HG03108 (cell line): Measurements from ENCODE around the gene KCNQ5.
"Not testable (repeated sequence)": the region's sequence is repeated elsewhere in the genome, so short reads cannot be mapped to it uniquely, and the experiment has no call there.

Experiments used
- ATAC-seq: cut with Tn5 transposase; IDR thresholded peaks from one replicate; pipeline ENCODE4 v1.9.1; 2021; ENCODE audit warnings: moderate library complexity; ENCODE audit not compliant: unreplicated experiment

The KCNQ5 gene

DNA sequence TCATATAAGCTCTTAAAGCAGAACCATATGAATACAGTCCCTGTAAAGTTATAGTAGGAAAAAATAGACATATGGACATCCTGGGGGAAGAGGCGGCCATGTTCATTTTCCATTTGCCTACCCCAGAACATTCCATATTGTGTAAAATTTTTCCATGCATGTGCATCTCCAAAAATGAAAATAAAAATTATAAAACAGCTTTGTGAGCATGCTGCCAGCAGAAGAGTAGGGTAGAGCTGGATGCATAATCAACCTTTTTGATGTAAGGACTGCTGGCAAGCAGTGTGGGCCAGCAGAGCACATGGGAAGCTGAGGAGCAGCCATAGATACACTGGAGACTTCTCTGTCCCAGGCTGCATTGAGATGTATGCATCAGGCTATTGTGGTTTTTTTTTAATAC, 271.0 kb downstream of the KCNQ5 start:
- ATAC-seq: no peak

GRCh38 chr6:72894091-72894490, 272.2 kb downstream of the KCNQ5 start:
- ATAC-seq: no peak

DNA sequence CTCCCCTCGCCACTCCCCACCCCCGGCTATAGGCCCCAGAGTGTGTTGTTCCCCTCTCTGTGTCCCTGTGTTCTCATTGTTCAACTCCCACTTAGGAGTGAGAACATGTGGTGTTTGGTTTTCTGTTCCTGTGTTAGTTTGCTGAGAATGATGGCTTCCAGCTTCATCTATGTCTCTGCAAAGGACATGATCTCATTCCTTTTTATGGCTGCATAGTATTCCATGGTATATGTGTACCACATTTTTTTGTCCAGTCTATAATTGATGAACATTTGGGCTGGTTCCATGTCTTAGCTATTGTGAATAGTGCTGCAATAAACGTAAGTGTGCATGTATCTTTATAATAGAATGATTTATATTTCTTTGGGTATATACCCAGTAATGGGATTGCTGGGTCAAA, 276.4 kb downstream of the KCNQ5 start:
- not testable (repeated sequence) for ATAC-seq

- no peak for ATAC-seq
Measured at GRCh38 chr6:72905705-72906478, 284.0 kb downstream of the KCNQ5 start.

DNA sequence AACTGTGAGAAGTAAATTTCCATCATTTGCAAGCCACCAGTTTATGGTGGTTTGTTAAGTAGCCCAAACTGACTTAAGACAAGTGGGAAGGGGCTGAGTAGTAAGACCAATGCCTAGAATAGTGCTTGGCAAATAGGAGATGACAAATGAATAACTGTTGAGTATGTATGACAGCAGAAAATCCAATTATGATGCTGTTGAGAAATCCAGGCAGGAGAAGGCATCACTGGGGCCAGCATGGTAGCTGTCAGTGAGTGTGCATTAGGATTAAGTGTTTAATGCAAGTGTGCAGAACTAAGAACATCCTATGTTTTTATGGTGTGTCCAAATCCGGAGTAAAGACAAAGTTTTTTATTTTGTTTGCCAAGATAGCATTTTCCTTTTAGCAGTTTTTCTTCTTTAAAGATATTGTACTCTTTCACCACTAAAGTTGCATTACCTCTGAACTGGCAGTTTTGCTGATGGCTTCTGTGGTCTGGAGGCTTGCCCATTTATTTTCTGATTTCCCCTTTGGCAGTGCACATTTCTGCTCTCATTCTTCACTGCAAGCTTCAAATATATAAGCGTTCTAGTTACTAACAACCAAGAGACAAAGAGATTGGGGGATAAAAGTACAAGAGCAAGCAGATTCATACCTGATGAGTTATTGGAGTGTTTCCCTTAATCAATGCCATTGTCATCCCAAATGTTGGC, 289.7 kb downstream of the KCNQ5 start:
- ATAC-seq: no peak

GRCh38 chr6:72913797-72914196, 291.9 kb downstream of the KCNQ5 start:
- ATAC-seq: no peak

DNA sequence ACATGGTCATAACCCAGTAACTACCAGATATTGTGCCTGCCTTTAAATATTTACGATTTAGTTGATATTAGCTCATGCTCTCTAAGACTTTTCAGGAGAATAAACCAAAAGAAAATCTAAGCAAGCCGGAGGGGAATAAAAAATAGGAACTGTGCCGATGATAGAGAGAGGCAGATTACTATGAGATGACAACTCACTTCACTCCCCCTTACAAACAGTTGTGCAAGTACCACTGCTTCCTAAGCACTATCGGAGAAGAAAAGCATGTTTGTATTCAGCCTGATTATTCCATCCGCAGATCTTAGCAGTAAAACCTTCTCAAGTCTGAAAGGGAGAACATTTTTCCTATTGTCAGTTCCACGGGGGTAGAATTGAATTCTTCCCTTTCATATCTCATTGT, 294.4 kb downstream of the KCNQ5 start:
- no peak for ATAC-seq

GRCh38 chr6:72916906-72917305, 295.0 kb downstream of the KCNQ5 start:
- ATAC-seq: no peak

GRCh38 chr6:72922401-72922800, 300.5 kb downstream of the KCNQ5 start:
- no peak for ATAC-seq

- ATAC-seq: no peak
Measured at GRCh38 chr6:72925136-72925535, 303.3 kb downstream of the KCNQ5 start.

DNA sequence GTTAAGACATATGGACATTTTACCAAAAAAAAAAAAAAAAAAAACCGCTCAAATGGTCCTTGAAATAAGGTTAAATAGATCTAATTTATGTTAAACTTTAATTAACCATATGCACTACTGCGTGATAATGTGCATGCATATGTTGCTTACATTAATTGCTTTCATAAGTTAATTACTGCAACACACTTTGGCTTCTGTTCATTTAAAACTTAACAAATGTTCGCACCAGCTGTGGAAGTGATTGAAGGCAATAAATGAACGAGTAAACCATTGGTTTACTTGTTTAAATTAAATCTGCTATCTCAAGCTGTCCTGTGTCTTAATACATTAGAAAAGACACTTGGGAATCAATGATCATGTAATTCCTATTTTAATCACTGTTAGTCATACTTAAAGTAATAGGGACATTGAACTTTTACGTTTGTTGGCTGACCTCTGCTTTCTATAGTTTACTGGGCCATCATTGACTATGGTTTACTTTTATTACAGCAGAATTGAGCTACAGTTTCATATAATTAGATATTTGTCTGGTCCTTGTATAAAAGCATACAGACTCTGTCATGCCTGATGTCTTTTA, 308.8 kb downstream of the KCNQ5 start:
- no peak for ATAC-seq

DNA sequence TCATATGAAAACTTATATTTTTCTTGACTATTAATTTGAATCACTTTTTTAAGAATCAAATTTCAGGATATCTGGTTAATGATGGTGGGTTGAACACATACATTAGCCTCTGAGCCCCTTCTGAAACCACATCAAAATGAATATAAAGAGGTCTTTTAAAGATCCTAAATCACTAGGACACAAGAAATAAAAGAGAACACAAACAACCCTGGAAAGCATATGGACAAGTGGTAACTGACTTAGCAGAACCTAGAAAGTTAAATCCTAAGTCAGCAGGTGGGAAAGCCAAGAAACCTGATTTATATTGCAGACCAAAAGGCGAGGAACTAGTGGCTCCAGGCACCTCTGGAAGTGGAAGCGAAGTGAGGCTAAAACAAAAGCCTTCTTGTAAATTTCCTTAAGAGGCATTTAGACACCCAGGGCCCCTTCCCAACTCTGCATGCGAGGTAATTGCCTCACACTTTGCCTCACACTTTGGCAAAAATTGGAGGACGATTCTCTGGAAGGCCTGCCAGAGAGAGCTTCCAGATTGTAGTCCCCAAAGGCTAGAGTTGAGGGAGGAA, 309.5 kb downstream of the KCNQ5 start:
- no peak for ATAC-seq

DNA sequence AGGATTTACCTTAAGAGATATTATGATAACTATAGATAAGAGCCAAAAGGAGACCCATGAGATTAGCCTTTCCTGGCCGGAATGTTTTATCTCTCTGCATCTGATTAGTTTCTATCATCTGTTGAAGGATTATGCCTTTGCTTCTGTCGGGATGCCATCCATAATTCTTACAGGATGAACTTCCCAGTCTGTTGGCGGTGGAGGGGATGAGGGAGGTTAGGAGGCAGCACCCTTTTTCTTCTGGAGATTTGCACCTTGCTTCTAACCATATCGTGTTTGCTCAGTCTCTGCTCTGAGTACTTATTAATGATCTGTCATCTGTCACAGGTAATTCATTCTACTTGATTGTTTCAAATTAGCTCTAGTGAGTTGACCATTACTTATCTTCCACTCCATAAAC, 311.4 kb downstream of the KCNQ5 start:
- no peak for ATAC-seq

- no peak for ATAC-seq
Measured at GRCh38 chr6:72936766-72937559, 315.1 kb downstream of the KCNQ5 start.

GRCh38 chr6:72938104-72938503, 316.2 kb downstream of the KCNQ5 start:
- ATAC-seq: no peak

DNA sequence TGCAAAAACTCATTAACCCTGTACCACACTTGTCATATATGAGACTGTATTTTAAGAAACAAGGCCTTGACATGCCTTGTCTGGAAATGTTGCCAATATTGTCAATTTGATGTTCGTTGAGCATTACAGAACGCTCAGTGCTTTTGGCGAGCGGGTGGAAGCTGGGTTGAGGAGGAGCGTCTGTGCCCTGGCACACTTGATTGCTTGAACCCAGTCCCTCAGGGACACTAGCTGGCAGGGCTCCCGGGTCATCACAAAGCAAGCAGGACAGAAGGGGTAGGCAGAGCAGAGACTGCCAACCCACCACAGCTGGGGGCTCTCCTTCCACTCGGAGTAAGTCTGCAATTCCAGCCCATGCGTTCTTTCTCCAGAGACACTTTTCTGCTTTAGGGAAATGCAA, 317.1 kb downstream of the KCNQ5 start:
- no peak for ATAC-seq

GRCh38 chr6:72940265-72940664, 318.4 kb downstream of the KCNQ5 start:
- ATAC-seq: no peak

DNA sequence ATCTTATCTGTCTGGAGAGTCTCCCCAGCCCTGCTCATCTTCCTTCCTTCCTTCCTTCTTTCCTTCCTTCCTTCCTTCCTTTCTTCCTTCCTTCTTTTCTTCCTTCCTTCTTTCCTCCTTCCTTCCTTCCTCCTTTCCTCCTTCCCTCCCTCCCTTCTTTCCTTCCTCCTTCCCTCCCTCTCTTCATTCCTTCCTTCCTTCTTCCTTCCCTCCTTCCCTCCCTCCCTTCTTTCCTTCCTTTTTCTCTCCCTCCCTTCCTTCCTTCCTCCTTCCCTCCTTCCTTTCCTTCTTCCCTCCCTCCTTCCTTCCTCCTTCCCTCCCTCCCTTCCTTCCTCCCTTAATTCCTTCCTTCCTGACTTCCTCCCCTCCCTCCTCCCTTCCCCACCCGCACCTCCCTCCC, 319.4 kb downstream of the KCNQ5 start:
- no peak for ATAC-seq

- ATAC-seq: no peak
Measured at GRCh38 chr6:72941751-72942150, 319.9 kb downstream of the KCNQ5 start.

GRCh38 chr6:72943699-72944098, 321.8 kb downstream of the KCNQ5 start:
- no peak for ATAC-seq

GRCh38 chr6:72944660-72945059, 322.8 kb downstream of the KCNQ5 start:
- no peak for ATAC-seq
